GM12801 (cell line): Measurements from ENCODE around the gene KICS2.

Experiments
- CTCF ChIP-seq: IDR thresholded peaks from one replicate; pipeline ENCODE4 v1.5.1; 2011; ENCODE audit warnings: control low read depth; ENCODE audit not compliant: insufficient read length; ENCODE audit errors: extremely low read depth

The KICS2 gene

DNA sequence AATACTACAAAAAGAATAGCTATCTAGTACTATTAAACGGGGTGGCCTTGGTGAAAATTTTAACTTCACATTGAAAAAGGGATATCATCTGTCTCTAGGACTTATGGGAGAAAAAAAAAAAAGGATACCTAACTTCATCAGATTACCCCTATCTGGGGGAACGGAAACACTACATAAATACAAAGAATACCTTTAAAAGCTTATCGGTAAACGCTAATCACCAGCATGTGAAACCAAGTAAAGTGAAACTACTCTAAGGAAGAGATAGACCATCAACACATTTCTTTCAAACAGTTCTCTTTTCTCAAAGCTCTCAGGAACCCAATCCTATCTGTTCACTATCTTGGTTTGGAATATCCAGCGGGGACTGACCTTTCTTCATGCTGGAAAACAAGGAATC, 3.5 kb downstream of the KICS2 start:
- no peak for TF ChIP-seq CTCF

- TF ChIP-seq CTCF, result no peak
These were observed 5.9 kb downstream of the KICS2 start for GRCh38 chr12:64216239-64216638.

DNA sequence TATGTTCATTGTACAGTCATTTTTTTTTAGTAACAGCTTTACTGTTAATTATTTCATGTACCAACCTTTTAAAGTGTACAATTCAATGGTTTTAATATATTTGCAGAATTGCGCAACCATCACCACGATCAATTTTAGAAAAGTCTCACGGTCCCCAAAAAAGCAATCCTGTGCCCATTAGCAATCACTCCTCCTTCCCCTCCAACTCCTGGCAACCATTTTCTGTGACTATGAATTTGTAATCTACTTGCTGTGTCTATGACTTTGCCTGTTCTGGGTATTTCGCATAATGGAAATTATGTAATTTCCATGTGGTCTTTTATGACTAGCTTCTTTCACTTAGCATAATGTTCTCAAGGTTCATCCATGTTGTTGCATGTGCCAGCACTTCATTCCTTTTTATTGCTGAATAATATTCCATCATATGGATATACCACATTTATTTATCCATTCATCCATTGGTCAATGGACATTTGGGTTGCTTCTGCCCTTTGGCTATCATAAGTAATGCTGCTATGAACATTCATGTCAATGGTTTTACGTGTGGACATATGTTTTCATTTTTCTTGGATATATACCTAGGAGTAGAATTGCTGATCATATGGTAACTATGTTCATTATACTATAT, 9.9 kb downstream of the KICS2 start:
- TF ChIP-seq CTCF, result no peak

GRCh38 chr12:64207453-64207852, 14.6 kb downstream of the KICS2 start:
- no peak for TF ChIP-seq CTCF

GRCh38 chr12:64205542-64205941, 16.6 kb downstream of the KICS2 start:
- no peak for TF ChIP-seq CTCF

GRCh38 chr12:64203775-64204174, 18.3 kb downstream of the KICS2 start:
- TF ChIP-seq CTCF, result no peak

GRCh38 chr12:64203036-64203435, 19.1 kb downstream of the KICS2 start:
- no peak for TF ChIP-seq CTCF
